BLaER1 treated with 17β-estradiol and CSF1 and Interleukin-3, amounts not matched to agents 10 nM and 100 nM (cell line): ENCODE data around the gene FAS.
A peak's percentile ranks its signal among the peaks of the same experiment; 100 is the strongest.

Experiments used
- H3K27ac ChIP-seq, 11 experiments: shearing (Covaris generic); formaldehyde crosslinking; 2 replicates each; pipeline ENCODE4 v1.8.1; 2022
- H3K27me3 ChIP-seq, 11 experiments: shearing (Covaris generic); formaldehyde crosslinking; 2 replicates each; pipeline ENCODE4 v1.8.1; 2022
- H3K36me3 ChIP-seq, 11 experiments: shearing (Covaris generic); formaldehyde crosslinking; 2 replicates each; pipeline ENCODE4 v1.8.1; 2022
- H3K4me1 ChIP-seq, 10 experiments: shearing (Covaris generic); formaldehyde crosslinking; 2 replicates each; pipeline ENCODE4 v1.8.1; 2022
- H3K4me2 ChIP-seq, 11 experiments: shearing (Covaris generic); formaldehyde crosslinking; 2 replicates each; pipeline ENCODE4 v1.8.1; 2022
- H3K4me3 ChIP-seq, 10 experiments: shearing (Covaris generic); formaldehyde crosslinking; 2 replicates each; pipeline ENCODE4 v1.8.1; 2022
- H3K9ac ChIP-seq, 11 experiments: shearing (Covaris generic); formaldehyde crosslinking; 2 replicates each; pipeline ENCODE4 v1.8.1; 2022
- H3K9me3 ChIP-seq, 11 experiments: shearing (Covaris generic); formaldehyde crosslinking; replicated peaks in 1 of 11; 2 replicates each; pipeline ENCODE4 v1.8.1; 2022
- H4K20me1 ChIP-seq, 11 experiments: shearing (Covaris generic); formaldehyde crosslinking; 2 replicates each; pipeline ENCODE4 v1.8.1; 2022
- Cebpa-rat ChIP-seq, 11 experiments: shearing (Covaris generic); IDR thresholded peaks; 2 replicates each; pipeline ENCODE4 v1.8.1; 2022

FAS gene

DNA sequence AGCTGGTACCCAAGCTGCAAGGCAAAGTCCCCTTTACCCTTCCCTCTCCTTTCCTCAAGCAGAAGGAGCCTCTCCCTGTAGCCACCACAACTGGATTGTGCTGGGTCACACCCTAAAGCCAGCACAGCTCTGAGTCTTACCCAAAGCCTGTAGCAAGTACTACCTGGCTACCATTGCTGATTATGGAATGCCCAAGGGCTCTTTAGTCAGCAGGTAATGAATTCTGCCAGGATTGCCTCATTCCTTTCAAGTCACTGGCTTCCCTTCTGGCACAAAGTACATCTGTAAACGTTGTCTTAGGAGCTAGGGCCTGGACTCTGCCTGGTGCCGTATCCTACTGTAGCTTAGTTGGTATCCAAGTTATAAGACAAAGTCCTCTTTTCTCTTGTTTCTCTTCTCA, 52.0 kb downstream of the FAS start:
- H3K4me1 ChIP-seq = peaks cover 0 to 48% (median 0%) of the 10 kb centered on the region in 10 experiments; a peak in 8 of 20 replicates
- no peak for TF ChIP-seq Cebpa-rat (IDR thresholded peaks at IDR 0.05)
- no peak overlapping the region for H3K4me3 ChIP-seq
- peak overlapping the region in 1 of 11 experiments; percentile 36; a peak in 1 of 22 replicates for H3K4me2 ChIP-seq
- no peak overlapping the region for H3K27ac ChIP-seq
- H4K20me1 ChIP-seq = no peaks in the 10 kb centered on the region
- peaks cover 0 to 19% (median 0%) of the 10 kb centered on the region in 11 experiments; a peak in 4 of 22 replicates for H3K9me3 ChIP-seq
- peaks cover 0 to 26% (median 0%) of the 10 kb centered on the region in 11 experiments; a peak in 3 of 22 replicates for H3K36me3 ChIP-seq
- no peaks in the 10 kb centered on the region for H3K27me3 ChIP-seq
- no peak overlapping the region for H3K9ac ChIP-seq

GRCh38 chr10:89043052-89043451, 52.5 kb downstream of the FAS start:
- Histone ChIP-seq H3K36me3 (peaks cover 0 to 26% (median 0%) of the 10 kb centered on the region in 11 experiments; a peak in 3 of 22 replicates), H3K27me3 (no peaks in the 10 kb centered on the region), H3K4me1 (peaks cover 0 to 48% (median 0%) of the 10 kb centered on the region in 10 experiments; a peak in 7 of 20 replicates), H3K9me3 (peaks cover 0 to 19% (median 0%) of the 10 kb centered on the region in 11 experiments; a peak in 4 of 22 replicates), H3K4me2 (peak overlapping the region in 1 of 11 experiments; percentile 36; a peak in 1 of 22 replicates), H3K9ac (no peak overlapping the region), H3K27ac (no peak overlapping the region), H4K20me1 (no peaks in the 10 kb centered on the region), H3K4me3 (no peak overlapping the region)
- no peak for TF ChIP-seq Cebpa-rat (IDR thresholded peaks at IDR 0.05)

DNA sequence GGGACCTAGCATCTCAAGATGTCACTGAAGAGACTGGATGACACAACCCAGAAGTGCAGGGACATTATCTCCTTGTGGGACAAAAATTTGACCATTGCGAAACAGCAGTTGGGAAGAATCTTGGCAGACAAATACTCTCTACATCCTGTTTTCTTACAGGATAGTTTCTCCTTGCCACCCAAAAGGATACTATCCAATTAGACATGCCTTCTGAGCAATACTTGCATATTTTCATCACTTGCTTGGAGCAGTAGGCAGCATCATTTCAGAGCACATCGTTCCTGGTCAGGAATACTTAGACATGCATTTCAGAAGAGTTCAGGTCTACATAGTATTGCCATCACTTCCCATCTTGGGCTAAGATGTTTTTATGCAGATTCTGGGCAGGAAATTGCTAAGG, 56.8 kb downstream of the FAS start:
- peak in 3 of 11 experiments; percentile 21 to 38 (median 27); a peak in 3 of 22 replicates for TF ChIP-seq Cebpa-rat (IDR thresholded peaks at IDR 0.05)
- Histone ChIP-seq H4K20me1 (no peaks in the 10 kb centered on the region), H3K4me2 (peak overlapping the region in 4 of 11 experiments; percentile 39 to 68 (median 61); a peak in 7 of 22 replicates), H3K27me3 (no peaks in the 10 kb centered on the region), H3K36me3 (peaks cover 0 to 5% (median 0%) of the 10 kb centered on the region in 11 experiments; a peak in 2 of 22 replicates), H3K9ac (no peak overlapping the region), H3K4me3 (no peak overlapping the region), H3K27ac (0 out of 22 replicates have a peak overlapping the region, but pooled peaks of 1 of the 11 experiments have one; percentile 8), H3K4me1 (peaks cover 0 to 66% (median 0%) of the 10 kb centered on the region in 10 experiments; a peak in 7 of 20 replicates), H3K9me3 (peaks cover 0 to 1% (median 0%) of the 10 kb centered on the region in 11 experiments; a peak in 1 of 22 replicates)

- H3K4me1 ChIP-seq = peaks cover 0 to 86% (median 0%) of the 10 kb centered on the region in 10 experiments; a peak in 7 of 20 replicates
- no peaks in the 10 kb centered on the region for H3K9me3 ChIP-seq
- no peak overlapping the region for H3K27ac ChIP-seq
- H4K20me1 ChIP-seq = no peaks in the 10 kb centered on the region
- H3K9ac ChIP-seq = no peak overlapping the region
- H3K4me3 ChIP-seq = no peak overlapping the region
- TF ChIP-seq Cebpa-rat (IDR thresholded peaks at IDR 0.05) = no peak
- no peaks in the 10 kb centered on the region for H3K36me3 ChIP-seq
- peak overlapping the region in 2 of 11 experiments; percentile 55 to 69; a peak in 4 of 22 replicates for H3K4me2 ChIP-seq
- H3K27me3 ChIP-seq = no peaks in the 10 kb centered on the region
These were observed 61.0 kb downstream of the FAS start for GRCh38 chr10:89051593-89051992.

- H3K9me3 ChIP-seq = no peaks in the 10 kb centered on the region
- H3K4me1 ChIP-seq = peaks cover 0 to 66% (median 0%) of the 10 kb centered on the region in 10 experiments; a peak in 6 of 20 replicates
- H4K20me1 ChIP-seq = no peaks in the 10 kb centered on the region
- H3K27ac ChIP-seq = no peak overlapping the region
- H3K36me3 ChIP-seq = no peaks in the 10 kb centered on the region
- no peak overlapping the region for H3K4me3 ChIP-seq
- H3K9ac ChIP-seq = no peak overlapping the region
- TF ChIP-seq Cebpa-rat (IDR thresholded peaks at IDR 0.05) = no peak
- H3K27me3 ChIP-seq = no peaks in the 10 kb centered on the region
- peak overlapping the region in 3 of 11 experiments; percentile 22 to 54 (median 41); a peak in 6 of 22 replicates for H3K4me2 ChIP-seq
These were observed 63.0 kb downstream of the FAS start for GRCh38 chr10:89053555-89053954.

GRCh38 chr10:89055159-89055558, 64.6 kb downstream of the FAS start:
- Histone ChIP-seq H3K9me3 (no peaks in the 10 kb centered on the region), H3K4me3 (no peak overlapping the region), H4K20me1 (no peaks in the 10 kb centered on the region), H3K9ac (no peak overlapping the region), H3K27me3 (no peaks in the 10 kb centered on the region), H3K27ac (no peak overlapping the region; a peak in 1 of 22 replicates), H3K4me2 (peak overlapping the region in 2 of 11 experiments; percentile 49 to 55; a peak in 3 of 22 replicates), H3K4me1 (peaks cover 0 to 57% (median 0%) of the 10 kb centered on the region in 10 experiments; a peak in 6 of 20 replicates), H3K36me3 (no peaks in the 10 kb centered on the region)
- TF ChIP-seq Cebpa-rat (IDR thresholded peaks at IDR 0.05) = no peak

DNA sequence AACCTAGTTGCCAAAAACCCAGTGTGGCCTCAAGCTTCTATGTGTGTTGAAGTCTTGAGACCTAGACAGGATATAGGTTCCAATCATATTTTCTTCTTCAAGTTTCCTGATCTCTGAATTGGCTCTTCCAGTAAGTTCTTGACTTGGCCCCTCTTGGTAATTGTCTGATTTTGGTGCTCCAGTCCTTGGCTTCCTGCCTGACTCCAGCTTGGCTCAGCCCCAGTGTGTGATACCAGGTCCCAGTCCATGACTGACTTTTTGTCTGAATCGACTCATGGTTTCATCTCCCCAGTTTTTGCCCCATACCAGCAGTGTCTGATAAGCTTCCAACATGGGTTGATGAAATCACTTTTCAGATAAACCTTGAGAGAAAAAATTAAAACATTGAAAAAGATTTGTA, 72.3 kb downstream of the FAS start:
- Histone ChIP-seq H3K9ac (no peak overlapping the region), H3K4me1 (peaks cover 0 to 9% (median 0%) of the 10 kb centered on the region in 10 experiments; a peak in 6 of 20 replicates)
- no peak for TF ChIP-seq Cebpa-rat (IDR thresholded peaks at IDR 0.05)

GRCh38 chr10:89063465-89063864, 72.9 kb downstream of the FAS start:
- TF ChIP-seq Cebpa-rat (IDR thresholded peaks at IDR 0.05) = no peak
- no peak overlapping the region for H3K27ac ChIP-seq

More for the DNA sequence above, 72.3 kb downstream of the FAS start:
- Histone ChIP-seq H3K27ac (no peak overlapping the region), H4K20me1 (no peaks in the 10 kb centered on the region), H3K9me3 (no peaks in the 10 kb centered on the region), H3K27me3 (no peaks in the 10 kb centered on the region), H3K4me2 (no peak overlapping the region), H3K36me3 (no peaks in the 10 kb centered on the region), H3K4me3 (no peak overlapping the region)

GRCh38 chr10:89064748-89065147, 74.2 kb downstream of the FAS start:
- no peak overlapping the region for H3K4me3 ChIP-seq
- no peaks in the 10 kb centered on the region for H3K9me3 ChIP-seq
- H3K36me3 ChIP-seq = no peaks in the 10 kb centered on the region
- no peak for TF ChIP-seq Cebpa-rat (IDR thresholded peaks at IDR 0.05)
- H3K27ac ChIP-seq = no peak overlapping the region
- peaks cover 0 to 14% (median 0%) of the 10 kb centered on the region in 10 experiments; a peak in 6 of 20 replicates for H3K4me1 ChIP-seq
- H3K27me3 ChIP-seq = no peaks in the 10 kb centered on the region
- no peak overlapping the region for H3K4me2 ChIP-seq
- no peaks in the 10 kb centered on the region for H4K20me1 ChIP-seq
- no peak overlapping the region for H3K9ac ChIP-seq

More at GRCh38 chr10:89063465-89063864, 72.9 kb downstream of the FAS start:
- no peak overlapping the region for H3K4me2 ChIP-seq
- H3K4me1 ChIP-seq = peaks cover 0 to 11% (median 0%) of the 10 kb centered on the region in 10 experiments; a peak in 6 of 20 replicates
- H3K36me3 ChIP-seq = no peaks in the 10 kb centered on the region
- no peaks in the 10 kb centered on the region for H3K27me3 ChIP-seq
- no peaks in the 10 kb centered on the region for H3K9me3 ChIP-seq
- no peak overlapping the region for H3K4me3 ChIP-seq
- H3K9ac ChIP-seq = no peak overlapping the region
- H4K20me1 ChIP-seq = no peaks in the 10 kb centered on the region
